HCEC 1CT (cell line): ENCODE measurements around the gene RAMP3.

Source experiments
- DNase-seq: peaks from one replicate; pipeline ENCODE4 v3.0.0-alpha.2; 2017

RAMP3 gene

DNA sequence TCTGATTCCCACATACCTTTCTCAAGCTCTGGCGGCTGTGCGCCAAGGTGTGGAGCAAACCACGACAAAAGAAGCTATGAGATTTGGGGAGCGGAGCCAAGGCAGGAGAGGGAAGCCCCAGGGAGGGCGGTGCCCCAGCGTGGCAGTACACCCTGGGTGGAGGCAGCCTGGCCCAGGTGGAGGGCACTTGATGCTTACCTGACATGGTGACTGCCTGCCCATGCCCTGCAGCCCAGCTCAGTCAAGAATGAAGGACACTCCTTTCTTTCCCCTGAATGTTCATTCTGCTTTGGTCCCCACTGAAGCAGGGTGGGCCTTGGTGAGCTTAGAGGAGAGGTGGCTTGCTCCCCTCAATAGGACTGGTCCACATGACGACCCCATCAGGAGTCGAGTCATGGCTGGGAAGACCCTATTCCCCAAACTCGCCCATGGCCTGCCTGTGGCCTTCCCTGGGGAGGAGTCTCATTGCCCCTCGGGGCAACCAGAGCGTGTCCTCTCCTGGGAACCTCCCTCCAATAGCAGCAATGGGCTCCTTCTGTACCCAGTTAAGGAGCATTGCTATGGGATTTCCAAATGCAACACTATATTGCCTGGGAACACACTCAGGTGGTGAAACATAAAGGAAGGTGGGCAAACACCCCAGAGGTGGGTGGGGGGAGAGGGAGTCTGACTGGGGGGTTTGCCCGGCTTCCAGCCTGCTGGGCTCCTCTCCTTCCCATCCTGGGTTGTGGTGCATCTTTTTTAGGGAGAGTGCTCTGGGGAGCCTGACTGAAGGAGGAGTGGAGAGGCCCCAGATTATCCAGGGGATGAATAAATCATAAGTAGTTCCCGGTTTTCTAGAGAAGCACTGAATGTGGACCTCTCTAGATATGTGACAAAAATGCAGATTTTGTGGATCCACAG is 22.7 kb downstream of the RAMP3 start:
- no peak for DNase-seq

DNA sequence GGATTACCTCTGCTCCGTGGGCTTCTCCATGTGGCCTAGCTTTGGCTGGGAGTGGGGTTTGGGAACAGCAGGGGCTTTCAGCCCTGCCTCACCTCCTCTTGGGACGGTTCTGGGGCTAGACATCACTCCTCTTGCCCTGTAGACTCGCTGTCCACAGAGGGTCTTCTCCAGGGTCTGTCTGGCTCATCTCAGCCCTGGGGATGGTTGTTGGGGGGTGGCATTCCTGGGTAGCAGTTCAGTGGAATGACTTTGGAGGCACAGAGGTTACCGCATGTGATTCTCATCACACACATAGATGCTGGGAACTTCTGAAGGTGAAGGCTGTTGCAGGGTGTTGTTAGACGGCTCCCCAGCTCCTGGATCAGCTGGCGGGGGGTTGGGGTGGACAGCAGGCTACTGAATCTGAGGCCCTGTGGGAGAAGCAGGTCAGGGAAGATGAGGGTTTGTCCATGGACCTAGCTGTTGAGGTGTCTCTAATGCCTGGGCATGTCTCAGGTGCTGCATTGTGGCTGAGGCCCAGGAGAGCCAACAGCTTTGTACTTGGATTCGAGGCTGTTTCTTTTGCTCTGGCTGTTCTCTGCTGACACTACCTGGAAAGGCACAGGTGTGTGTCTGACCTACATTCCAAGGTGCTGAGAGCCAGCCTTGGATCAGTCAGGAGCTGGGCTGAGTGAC is 23.8 kb downstream of the RAMP3 start:
- no peak for DNase-seq

DNA sequence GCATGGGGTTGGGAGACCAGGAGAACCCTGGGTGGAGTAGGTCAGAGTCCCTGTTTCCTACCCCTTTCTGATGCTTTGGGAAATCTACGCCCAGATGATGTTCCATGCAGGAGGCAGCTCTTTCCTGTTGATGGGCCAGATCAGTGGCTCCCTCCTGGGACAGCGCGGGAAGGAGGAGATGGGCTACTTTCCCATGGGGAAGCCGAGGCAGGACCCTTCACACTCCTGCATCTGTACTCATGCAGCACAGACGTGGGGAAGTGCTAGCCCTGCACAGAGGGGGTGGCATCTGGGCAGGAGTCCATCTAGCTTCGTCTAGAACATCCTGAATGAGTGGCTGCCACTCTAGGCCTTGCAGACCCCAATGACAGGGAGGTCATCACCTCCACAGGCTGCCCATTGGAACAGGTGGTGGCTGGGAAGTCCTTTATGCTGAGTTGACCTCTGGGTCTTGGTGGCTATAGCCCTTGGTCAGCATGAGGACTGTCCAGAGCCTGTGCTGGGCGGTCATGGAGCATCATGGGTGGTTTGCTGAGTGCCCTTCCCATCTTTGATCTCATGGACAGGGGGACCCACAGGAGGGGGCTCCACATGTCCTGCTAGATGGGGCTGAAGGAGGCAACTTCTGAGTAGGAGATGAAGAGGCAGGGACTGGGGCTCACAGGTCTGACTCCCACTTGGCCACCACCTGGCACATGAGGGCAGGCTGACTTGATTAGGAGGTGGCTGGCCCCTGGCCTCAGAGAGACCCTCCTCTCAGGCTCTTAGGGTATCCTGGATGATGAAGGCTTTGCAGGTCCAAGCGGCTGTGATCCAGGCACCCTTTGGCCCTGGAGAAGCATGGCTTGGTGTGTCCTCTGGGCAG is 24.6 kb downstream of the RAMP3 start:
- DNase-seq, result no peak

DNA sequence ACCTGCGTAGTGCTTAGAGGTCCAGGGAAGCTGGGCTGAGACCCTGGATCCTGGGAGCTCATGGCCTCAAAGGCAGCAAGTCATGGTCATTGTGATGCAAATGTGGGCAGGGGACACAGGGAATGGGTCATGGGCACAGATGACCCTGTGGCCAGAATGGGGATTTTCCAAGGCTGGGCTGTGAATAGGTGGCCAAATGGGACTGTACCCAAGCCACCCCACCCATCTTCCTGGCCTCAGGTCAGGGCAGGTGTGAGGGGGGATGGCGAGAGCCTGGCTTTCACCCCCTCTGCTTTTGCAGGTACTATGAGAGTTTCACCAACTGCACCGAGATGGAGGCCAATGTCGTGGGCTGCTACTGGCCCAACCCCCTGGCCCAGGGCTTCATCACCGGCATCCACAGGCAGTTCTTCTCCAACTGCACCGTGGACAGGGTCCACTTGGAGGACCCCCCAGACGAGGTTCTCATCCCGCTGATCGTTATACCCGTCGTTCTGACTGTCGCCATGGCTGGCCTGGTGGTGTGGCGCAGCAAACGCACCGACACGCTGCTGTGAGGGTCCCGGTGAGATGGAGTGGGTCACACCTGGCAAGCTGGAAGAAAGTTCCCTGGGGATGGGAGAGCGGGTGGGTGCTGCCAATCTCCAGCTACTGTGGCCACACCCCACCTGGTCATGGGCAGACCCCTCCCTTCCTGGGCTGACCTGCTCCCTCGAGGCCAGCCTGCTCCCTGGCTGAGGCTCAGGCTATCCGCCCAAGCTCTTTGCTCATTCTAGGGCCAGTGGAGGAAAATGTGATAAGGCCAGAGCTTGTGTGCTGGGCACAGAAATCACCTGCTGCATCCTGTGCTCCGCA is 25.5 kb downstream of the RAMP3 start:
- DNase-seq, result no peak

DNA sequence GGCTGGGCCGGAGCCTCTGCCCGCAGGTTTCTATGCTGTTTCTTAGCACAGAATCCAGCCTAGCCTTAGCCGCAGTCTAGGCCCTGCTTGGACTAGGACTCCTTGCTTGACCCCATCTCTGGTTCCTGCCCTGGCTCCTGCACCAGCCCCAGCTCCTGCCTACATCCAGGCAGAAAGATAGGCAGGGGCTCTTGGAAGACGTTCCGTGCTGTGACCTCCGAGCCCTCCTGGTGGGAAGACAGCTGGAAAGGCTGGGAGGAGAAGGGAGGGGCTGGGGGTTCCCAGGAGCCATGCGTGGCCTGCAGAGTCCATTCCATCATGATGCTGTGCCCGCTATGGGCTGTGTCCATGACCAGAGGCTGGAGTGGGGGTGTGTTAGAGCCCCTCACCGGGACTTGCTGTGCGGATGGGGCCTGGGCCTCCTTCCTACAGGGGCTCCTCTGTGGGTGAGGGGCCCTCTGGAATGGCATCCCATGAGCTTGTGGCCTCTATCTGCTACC is 26.2 kb downstream of the RAMP3 start:
- no peak for DNase-seq

DNA sequence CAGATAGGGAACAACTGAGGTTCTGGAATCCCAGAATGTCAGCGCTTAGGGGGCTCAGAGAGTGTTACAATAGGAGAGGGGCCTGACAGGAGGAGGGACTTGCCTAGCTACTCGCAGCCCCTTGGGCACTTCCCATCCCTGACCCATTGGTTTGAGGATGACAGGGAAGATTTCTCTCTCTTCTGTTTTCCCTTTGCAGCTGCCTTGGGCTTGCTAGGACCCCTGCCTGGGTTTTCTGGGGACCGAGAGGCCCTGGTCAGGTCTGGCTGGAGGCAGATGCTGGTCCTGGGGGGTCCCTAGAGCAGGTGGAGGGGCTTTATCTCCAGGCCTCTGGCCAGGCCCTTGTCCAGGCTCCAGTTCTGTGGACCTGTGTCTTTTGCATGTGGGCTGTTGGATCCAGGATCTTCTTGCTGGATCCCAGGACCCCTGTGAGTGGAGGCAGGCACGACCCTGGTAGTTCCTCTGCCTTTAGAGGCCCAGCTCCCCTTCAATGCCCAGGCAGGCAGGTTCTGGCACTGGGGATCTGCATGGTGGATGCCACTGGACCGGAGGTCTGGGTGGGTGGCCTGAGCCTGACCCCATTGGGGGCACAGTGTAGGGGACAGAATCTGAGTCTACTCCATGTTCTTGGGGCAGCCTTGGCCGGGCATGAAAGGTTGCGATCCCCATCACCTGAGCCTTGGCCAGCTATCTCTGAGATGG is 26.9 kb downstream of the RAMP3 start:
- no peak for DNase-seq

DNA sequence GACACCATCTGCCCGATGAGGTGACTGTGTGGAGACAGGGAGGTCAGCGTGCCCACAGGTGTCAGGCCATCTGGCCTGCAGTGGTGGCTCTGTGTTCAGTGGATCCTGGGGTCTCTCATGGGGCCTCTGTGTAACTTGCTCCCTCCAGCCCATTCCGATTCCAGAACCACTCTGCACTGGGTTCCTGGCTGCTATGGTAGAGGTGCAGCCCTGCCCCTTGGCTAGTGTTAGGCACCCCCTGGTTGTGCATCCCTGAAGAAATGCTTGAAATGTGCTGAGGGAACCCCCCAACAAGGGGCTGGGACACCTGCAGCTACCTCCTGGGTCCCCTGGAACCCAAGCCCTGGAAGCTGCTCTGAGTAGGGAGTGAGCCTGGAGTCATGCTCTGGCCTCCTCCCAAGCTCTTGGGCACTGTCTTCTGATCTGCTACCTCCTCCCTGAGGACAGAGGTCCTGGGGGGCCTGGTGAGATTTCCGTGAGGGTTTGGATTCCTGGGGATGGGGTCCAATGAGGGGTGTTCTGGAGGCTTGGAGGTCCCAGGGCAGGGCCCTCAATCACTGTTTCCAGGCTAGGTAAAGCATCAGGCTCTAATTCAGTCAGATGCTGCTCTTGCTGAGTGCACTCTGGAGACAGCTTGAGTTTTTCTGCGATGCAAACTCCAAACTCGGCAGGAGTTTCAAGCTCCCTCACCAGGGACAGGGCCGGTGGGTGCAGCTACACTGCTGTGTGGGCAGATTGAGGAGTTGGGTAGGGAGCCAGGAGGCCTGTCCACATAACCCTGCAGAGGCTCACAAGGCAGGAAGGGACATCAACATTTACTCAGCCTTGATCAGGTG is 27.7 kb downstream of the RAMP3 start:
- no peak for DNase-seq

DNA sequence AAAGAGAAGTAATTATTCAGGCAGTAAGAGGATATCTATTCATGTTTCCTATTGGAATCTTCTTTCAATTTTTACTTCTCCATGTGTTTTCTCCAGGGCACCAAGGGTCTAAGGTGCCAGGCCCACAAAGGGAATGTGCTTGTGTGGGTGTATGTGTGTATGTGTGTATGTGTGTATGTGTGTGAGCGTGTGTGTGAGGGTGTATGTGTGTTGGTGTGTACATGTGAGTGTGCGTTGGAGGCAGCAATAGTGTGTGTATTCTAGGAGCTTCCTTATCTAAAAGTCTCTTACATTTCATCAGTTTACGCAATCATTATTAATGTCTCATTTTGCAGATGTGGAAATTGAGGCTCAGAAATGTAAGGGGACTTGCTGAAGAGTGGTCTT is 28.3 kb downstream of the RAMP3 start:
- no peak for DNase-seq

DNA sequence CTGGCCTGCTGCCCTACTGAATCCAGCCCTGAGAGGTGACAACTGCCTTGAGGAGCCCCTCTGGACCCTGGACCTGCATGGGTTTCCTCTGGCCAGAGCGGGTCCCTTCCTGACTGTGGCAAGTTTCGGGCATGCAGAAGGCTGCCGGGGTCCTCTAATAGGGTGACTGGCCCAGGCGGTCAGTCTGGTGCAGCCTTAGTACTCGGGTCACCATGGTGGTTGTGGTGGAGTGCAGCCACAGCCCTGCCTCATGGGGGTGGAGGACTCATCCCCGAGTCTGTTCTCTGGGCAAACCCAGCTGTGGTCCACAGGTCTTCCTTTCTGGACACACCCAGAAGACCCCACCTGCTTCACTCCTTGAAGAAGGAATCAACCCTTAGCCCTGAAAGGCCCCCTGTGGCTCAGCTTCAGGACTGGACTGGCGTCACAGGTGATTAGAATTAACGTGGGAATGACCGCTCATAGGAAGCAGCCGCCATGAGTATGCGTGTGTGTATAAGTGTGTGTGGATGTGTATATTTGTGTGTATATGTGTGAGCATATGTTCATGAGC is 28.7 kb downstream of the RAMP3 start:
- no peak for DNase-seq

DNA sequence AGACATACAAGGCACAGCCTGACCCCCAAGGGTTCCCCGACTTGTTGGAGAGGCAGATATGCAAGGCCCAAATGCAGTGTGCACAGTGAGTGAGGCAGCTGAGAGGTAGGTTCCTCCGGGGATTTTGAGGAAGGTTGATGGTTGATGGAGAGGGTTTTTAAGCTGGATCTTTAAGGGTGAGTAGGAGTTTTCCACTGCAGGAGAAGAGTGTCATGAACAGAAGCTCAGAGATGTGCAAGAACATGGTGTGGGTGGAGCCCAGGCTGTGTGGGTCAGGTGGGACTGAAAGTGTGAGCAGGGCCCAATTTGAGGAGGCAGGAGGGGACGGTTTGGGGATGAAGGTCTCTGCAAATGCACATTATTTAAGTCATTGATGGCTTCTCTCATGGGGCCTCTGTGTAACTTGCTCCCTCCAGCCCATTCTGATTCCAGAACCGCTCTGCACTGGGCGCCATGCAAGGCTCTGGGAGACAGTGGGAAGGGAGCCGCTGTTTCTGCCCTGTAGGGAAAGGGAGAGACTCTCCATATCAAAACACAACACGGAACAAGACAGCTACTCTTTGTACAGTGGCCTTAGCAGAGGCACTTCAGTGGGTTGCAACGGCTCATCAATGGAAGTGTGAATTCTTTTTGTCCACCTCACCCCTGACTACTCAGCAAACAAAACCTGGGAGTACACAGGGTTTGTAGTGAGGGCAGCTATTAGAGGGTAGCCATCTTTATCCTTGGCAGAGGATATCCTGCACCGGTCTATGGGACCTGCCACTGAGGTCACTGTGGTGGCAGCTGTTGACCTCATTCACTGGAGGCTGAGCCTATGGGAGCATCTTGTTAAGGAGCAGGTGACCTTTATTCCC is 29.7 kb downstream of the RAMP3 start:
- DNase-seq, result no peak

DNA sequence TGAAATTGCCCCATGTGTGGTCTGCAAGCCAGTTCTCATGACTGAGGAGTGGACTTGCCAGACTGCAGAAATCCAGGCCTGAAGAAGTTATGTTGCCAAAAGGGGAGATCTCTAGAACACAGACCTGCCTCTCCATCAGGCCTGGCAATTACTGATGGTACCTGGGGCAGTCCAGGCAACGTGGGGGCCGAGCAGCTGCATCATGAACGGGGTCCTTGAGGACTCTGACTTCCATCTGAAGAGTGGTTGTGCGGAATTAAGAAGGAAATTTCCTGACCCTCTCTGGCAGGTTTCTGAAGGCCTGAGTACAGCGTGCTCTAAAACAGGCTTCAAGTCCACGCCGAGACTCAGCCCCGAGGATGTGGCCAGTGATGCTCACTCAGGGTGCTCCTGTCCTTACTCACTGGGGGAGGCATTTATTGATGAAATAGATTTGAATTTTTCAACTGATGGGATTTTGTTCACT is 30.4 kb downstream of the RAMP3 start:
- no peak for DNase-seq

DNA sequence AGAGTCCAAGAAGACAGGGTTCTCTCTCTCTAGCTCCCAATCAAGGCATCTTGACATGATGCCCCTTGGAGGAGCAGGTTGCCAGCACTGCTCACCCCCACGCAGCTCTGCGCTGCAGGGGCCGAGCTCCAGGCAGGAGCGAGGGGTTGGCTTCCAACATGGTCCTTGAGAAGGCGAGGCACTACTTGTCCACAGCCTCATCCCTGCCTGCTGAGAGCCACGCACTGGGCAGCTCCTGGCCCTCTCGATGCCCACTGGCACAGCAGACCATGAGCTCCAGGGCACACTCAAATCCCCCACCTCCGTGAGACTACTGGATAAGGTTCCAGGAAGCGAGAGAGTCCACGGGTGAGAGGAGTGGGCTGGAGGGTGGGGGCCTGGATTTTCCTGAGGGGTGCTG is 31.1 kb downstream of the RAMP3 start:
- DNase-seq, result no peak

DNA sequence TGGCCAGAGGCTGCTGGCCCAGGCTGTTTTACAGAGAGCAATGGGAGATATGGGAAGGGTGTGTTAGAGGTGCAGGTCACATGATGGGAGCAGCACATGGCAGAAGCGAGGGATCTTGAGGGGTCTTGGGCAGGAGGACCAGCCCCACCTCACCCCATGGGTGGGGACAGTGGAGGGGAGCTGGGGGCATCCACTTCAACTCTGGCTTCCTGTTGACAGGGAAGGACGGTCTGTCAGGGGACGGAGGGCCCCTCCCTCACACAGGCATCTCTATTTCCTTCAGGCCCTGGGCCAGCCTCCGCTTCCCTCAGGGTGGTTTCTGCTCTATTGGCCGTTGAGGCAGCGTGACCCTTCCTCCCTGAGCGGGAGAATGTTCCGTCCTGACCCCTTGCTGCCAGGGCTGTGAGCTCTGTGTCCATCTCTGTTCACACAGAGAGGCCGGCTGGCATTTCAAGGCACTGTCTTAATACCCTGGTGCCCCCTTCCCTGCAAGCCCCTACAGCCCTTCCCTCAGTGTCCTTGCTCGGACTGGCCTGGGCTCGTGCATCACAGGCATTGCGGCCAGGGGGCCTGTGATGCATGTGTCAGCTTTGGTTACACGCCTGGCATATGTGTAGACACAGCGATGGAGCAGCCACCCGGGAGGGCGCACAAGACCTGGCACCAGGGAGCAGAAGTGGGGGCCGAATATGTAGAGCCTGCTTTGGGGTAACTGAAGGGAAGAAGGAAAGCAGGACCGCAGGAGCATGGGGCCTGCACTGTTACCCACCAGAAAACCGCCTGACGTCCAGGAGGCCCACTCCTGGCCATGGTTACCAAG is 31.8 kb downstream of the RAMP3 start:
- no peak for DNase-seq

DNA sequence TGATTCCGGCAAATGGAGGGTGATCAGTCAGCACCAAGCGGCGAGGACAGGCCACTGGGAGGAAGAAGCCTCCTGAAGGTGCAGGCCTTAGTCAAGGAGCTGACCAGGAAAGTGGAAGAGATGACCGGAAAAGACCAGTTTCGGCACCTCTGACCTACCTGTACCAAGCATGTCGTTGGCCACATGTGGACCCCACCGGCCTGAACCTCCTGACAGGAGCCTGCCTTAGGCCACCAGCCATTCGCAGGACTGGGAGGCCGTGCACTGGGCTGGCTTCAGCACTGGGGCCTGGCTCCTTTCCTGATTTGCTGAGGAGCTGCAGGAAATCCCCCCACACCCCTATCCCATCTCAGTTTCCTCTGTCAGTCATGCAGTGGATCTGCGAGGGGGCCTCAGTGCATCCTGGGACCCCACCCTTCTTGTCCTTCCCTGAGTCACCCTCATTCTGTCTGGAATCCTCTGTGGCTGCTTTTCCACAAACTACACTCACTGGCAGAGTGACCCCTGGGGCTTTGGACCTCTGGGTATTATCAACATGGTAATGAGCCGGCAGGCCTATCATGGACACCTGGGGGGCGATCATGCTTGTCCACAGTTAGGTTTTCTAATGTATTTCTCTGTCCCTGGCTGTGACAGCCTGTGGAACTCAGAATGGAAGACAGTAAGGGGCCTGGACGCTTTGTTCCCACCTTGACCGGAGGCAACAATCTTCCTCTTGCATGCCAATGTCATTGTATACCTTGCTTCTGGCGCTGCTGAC is 33.0 kb downstream of the RAMP3 start:
- DNase-seq, result no peak

DNA sequence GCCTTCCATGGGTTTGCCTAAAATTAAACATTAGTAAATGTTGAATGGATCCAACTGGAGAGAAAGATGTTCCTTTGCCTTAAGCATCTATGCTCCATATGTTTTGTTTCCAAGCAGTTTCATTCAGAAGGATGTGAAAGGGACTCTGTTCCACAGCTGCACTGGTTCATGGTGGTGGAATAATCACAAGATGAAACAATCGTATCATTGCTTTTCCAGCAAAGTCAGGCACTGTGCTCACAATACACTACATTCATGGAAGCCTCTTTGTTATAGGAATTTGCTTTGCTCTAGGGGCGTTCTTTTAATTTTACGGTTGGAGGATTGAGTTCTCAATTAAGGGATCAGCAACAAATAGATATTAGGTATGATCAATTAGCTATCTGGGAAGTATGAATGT is 33.8 kb downstream of the RAMP3 start:
- no peak for DNase-seq

DNA sequence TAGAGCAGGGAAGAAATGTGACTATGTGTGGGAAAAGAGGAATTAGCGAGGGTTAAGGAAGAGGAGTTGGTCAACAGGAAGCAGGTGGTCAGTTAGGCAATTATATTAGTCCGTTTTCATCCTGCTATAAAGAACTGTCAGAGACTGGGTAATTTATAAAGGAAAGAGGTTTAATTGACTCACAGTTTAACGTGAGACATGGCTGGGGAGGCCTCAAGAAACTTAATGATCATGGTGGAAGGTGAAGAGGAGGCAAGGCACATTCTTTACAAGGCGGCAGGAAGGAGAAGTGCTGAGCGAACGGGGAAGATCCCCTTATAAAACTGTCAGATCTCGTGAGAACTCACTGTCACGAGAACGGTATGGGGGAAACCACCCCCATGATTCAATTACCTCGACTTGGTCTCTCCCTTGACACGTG is 35.0 kb downstream of the RAMP3 start:
- DNase-seq, result no peak

DNA sequence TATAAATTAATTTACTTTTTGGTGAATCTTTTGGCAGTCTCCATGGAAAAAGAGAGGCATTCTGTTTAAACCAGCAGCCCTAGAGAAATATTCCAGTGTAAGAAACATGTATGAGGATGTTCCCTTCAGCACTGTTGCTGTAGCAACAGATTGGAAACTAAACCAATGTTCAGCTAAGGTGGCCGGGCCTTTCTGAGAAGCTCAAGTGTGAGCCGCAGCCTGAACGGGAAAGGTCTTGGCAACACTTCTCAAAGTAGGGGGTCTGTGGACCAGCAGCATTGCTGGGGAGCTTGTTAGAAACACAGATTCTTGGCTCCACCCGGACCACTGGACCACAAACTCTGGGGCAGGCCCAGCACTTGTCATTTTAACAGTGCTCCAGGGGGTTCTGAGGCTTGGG is 36.2 kb downstream of the RAMP3 start:
- no peak for DNase-seq

DNA sequence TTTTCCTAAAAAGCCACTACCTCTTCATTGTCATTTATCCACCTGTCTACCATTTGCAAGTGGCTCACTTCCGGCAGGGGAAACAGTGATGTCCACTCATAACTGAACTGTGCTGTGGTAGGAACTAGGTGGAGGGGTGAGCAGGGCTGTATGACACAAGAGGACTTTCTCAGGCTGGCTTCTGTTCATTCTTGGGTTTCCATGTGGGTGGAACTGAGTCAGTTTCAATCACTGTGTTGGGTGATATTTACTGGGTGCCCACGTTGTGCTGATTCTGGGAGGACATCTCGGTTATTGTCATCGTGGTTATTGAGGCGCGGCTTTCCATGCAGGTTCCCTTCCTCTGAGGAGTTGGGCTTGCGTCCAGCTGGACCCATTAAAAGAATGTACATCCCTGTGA is 38.8 kb downstream of the RAMP3 start:
- DNase-seq, result no peak
